ENCODE measurements around the gene MAP3K7. TPM values are rescaled to one million over a fixed set of nuclear protein-coding genes. Genes with fewer than 3 reads are reported as not detected.

MAP3K7 gene
- total and polyA plus RNA-seq, 2 of the 4 experiments (the other 2 are of a cell fraction), result 26.5 to 29.9 TPM

GRCh38 chr6:90516074-90516660 is 70.7 kb downstream of the MAP3K7 start:
- ATAC-seq (ENCODE audit: low read depth) (no peak), DNase-seq (no peak)
- Histone ChIP-seq H2AK9ac (replicated peaks; ENCODE audit: low read depth, low read length, poor library complexity) (no peak overlapping the region), H3K56ac (ENCODE audit: extremely low read depth, insufficient read depth, low read length) (no peak overlapping the region), H2BK5ac (ENCODE audit: low read depth, low read length, poor library complexity, severe bottlenecking) (no peak overlapping the region), H3K79me1 (ENCODE audit: low read depth in 1 of 2, low read length in 2 of 2) (no peaks in the 10 kb centered on the region), H3K36me3 (ENCODE audit: control insufficient read depth, insufficient read depth, low read length) (peaks cover 4% of the 10 kb centered on the region), H3K4ac (ENCODE audit: low read depth, low read length) (no peak overlapping the region), H2BK120ac (ENCODE audit: low read depth, low read length) (no peak overlapping the region), H3K9me3 (ENCODE audit: control insufficient read depth, insufficient read depth, low read length) (no peaks in the 10 kb centered on the region), H3K27ac (ENCODE audit: insufficient read depth, low read length) (no peak overlapping the region), H4K91ac (ENCODE audit: insufficient read depth, low read depth, low read length) (no peak overlapping the region), H3K14ac (replicated peaks; ENCODE audit: low read depth, low read length) (no peak overlapping the region), H2AK5ac (ENCODE audit: low read depth, low read length) (no peak overlapping the region), H4K5ac (ENCODE audit: low read depth, low read length) (no peak overlapping the region), H4K8ac (ENCODE audit: low read depth in 2 of 2, low read length in 2 of 2) (no peak overlapping the region), H3K23ac (ENCODE audit: low read depth, low read length) (no peak overlapping the region), H3K9me1 (ENCODE audit: insufficient read depth, low read length) (no peaks in the 10 kb centered on the region), H3K4me2 (ENCODE audit: low read depth, low read length) (no peak overlapping the region), H3K4me3 (ENCODE audit: insufficient read depth, low read depth, low read length) (no peak overlapping the region), H3K27me3 (ENCODE audit: control insufficient read depth, insufficient read depth, low read length) (no peaks in the 10 kb centered on the region), H2AFZ (replicated peaks; ENCODE audit: low read length, poor library complexity) (no peak overlapping the region), H3K4me1 (ENCODE audit: control insufficient read depth, insufficient read depth, low read length) (no peaks in the 10 kb centered on the region), H2BK20ac (ENCODE audit: low read depth, low read length) (no peak overlapping the region), H3K9ac (ENCODE audit: low read depth, low read length) (no peak overlapping the region), H4K20me1 (ENCODE audit: insufficient read depth, low read length) (no peaks in the 10 kb centered on the region), H3K18ac (ENCODE audit: low read depth, low read length) (no peak overlapping the region), H2BK15ac (ENCODE audit: low read depth, low read length) (no peak overlapping the region)
- intact Hi-C loops (cut with micrococcal nuclease), result loop anchor here (5.0 kb wide), 1 partner anchor 36 kb away; no protein-coding TSS in a partner anchor
- dilution Hi-C loops (cut with HindIII; ENCODE audit: low sequenced_read_pairs, unreplicated experiment), result no loop called here
- ChIA-PET POLR2A (ENCODE audit: unreplicated experiment) (no interaction called here), CTCF (interaction anchor here (2.3 kb wide), 1 partner anchor 576 kb away, joined by 5 read pairs; no protein-coding TSS in a partner anchor)
- no CpG with 5 or more reads among the region's 6 CpGs for WGBS, 2 experiments (ENCODE audit: extremely low coverage in 2 of 2, insufficient read length in 1 of 2)
- TF ChIP-seq CHD1 (IDR thresholded peaks at IDR 0.05; ENCODE audit: low read depth, low read length) (no peak), RAD21 (IDR thresholded peaks at IDR 0.05; ENCODE audit: low read length) (no peak), BHLHE40 (IDR thresholded peaks at IDR 0.05; ENCODE audit: low read depth, low read length) (no peak), FOS (IDR thresholded peaks at IDR 0.05; ENCODE audit: low read depth, low read length) (no peak), CEBPB (IDR thresholded peaks at IDR 0.05; ENCODE audit: low read depth, low read length) (no peak), RCOR1 (IDR thresholded peaks at IDR 0.05; ENCODE audit: insufficient replicate concordance, low read length) (no peak)
- TF ChIP-seq, protein P1, sequence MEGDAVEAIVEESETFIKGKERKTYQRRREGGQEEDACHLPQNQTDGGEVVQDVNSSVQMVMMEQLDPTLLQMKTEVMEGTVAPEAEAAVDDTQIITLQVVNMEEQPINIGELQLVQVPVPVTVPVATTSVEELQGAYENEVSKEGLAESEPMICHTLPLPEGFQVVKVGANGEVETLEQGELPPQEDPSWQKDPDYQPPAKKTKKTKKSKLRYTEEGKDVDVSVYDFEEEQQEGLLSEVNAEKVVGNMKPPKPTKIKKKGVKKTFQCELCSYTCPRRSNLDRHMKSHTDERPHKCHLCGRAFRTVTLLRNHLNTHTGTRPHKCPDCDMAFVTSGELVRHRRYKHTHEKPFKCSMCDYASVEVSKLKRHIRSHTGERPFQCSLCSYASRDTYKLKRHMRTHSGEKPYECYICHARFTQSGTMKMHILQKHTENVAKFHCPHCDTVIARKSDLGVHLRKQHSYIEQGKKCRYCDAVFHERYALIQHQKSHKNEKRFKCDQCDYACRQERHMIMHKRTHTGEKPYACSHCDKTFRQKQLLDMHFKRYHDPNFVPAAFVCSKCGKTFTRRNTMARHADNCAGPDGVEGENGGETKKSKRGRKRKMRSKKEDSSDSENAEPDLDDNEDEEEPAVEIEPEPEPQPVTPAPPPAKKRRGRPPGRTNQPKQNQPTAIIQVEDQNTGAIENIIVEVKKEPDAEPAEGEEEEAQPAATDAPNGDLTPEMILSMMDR (conservative IDR thresholded peaks at IDR 0.05; ENCODE audit: low read depth, low read length), result no peak
- in situ Hi-C loops (cut with MboI; ENCODE audit: low sequenced_read_pairs), result no loop called here
- no TSS peak for BruUV-seq (replicated peaks)
